Measurements from ENCODE around the gene NPR1.

GRCh38 chr1:153663211-153663610, 15.3 kb upstream of the NPR1 start:
- TF ChIP-seq CTCF (IDR thresholded peaks at IDR 0.05) (no peak), POLR2AphosphoS5 (IDR thresholded peaks at IDR 0.05) (no peak), POLR2A (IDR thresholded peaks at IDR 0.05) (no peak)

Measured in breast epithelium (tissue), 3 donors.